ENCODE measurements around the gene KRT84.

KRT84 gene

DNA sequence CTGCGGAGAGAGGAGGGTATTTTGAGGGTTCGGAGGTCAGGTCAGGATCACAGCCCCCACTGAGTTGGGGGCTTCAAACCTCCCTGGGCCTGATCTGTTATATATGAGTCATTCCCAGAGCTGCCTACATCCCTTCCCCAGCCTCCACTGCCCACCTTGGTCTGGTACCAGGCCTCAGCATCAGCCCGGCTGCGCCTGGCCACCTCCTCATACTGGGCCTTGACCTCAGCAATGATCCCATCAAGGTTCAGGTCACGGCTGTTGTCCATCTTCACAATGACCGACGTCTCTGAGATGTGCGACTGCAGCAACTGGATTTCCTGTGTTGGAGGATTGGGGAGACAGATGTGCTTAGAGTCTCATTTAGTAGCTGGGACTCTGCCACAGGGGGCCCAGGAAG, 4.2 kb downstream of the KRT84 start:
- Histone ChIP-seq H3K4me1 (ENCODE audit: insufficient read depth, insufficient read length) (no peaks in the 10 kb centered on the region), H3K9ac (ENCODE audit: insufficient read length, low read depth) (no peak overlapping the region), H3K36me3 (ENCODE audit: insufficient read depth, insufficient read length, low read length) (no peaks in the 10 kb centered on the region), H3K9me3 (ENCODE audit: insufficient read depth, low read length) (no peaks in the 10 kb centered on the region), H3K27me3 (ENCODE audit: insufficient read depth, insufficient read length) (no peaks in the 10 kb centered on the region), H3K4me3 (ENCODE audit: insufficient read length, low read depth) (no peak overlapping the region)
- DNase-seq (ENCODE audit: low read depth, low spot score): no peak
- TF ChIP-seq SUZ12 (IDR thresholded peaks at IDR 0.05; ENCODE audit: extremely low read depth, insufficient read depth, insufficient read length) (no peak), YY1 (IDR thresholded peaks at IDR 0.05; ENCODE audit: insufficient read depth, insufficient read length) (no peak), ZNF274 (IDR thresholded peaks at IDR 0.05; ENCODE audit: low read depth, low read length) (no peak)

DNA sequence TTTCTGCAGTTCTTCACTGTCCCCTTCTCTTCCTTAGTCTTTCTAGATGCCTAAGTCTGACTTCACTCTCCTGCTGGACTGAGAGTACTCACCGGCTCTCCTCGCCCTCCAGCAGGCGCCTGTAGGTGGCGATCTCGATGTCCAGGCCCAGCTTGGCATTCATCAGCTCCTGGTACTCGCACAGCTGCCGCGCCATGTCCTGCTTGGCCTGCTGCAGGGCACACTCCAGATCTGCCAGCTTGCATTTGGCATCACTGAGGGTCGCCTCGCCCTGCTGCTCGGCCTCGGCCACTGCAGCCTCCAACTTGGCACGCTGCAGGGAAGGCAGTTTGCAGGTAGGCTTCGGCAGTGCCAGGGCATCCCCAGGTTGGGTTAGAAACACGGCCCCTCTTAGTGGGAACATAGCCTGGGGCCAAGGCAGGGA, 5.2 kb downstream of the KRT84 start:
- Histone ChIP-seq H3K9ac (ENCODE audit: insufficient read length, low read depth) (no peak overlapping the region), H3K36me3 (ENCODE audit: insufficient read depth, insufficient read length, low read length) (no peaks in the 10 kb centered on the region), H3K9me3 (ENCODE audit: insufficient read depth, low read length) (no peaks in the 10 kb centered on the region), H3K4me3 (ENCODE audit: insufficient read length, low read depth) (no peak overlapping the region), H3K4me1 (ENCODE audit: insufficient read depth, insufficient read length) (no peaks in the 10 kb centered on the region), H3K27me3 (ENCODE audit: insufficient read depth, insufficient read length) (no peaks in the 10 kb centered on the region)
- peak; percentile 8 for DNase-seq (ENCODE audit: low read depth, low spot score)
- TF ChIP-seq YY1 (IDR thresholded peaks at IDR 0.05; ENCODE audit: insufficient read depth, insufficient read length): no peak
- TF ChIP-seq ZNF274 (IDR thresholded peaks at IDR 0.05; ENCODE audit: low read depth, low read length): no peak
- TF ChIP-seq SUZ12 (IDR thresholded peaks at IDR 0.05; ENCODE audit: extremely low read depth, insufficient read depth, insufficient read length): no peak

DNA sequence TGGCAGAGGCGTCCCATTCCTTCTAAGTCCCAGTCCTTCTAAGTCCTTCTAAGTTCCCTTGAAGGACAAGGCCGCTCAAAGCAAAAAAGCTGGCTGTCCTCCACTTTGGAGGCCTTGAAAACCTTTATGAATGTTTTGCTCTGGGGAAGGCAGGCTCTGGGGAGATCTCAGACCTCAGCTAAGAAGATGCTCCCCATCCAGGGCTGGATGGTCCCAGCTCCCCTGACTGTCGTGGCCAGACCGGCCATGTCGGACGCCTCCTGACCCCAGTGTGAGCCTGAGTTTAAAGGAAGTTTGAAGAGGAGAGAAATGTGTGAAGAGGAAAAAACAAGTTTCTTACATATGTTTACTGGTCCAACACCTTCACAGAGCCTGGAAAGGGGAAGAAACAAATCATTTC, 5.9 kb downstream of the KRT84 start:
- Histone ChIP-seq H3K4me1 (ENCODE audit: insufficient read depth, insufficient read length) (no peaks in the 10 kb centered on the region), H3K9me3 (ENCODE audit: insufficient read depth, low read length) (no peaks in the 10 kb centered on the region), H3K27me3 (ENCODE audit: insufficient read depth, insufficient read length) (no peaks in the 10 kb centered on the region), H3K36me3 (ENCODE audit: insufficient read depth, insufficient read length, low read length) (no peaks in the 10 kb centered on the region), H3K4me3 (ENCODE audit: insufficient read length, low read depth) (no peak overlapping the region), H3K9ac (ENCODE audit: insufficient read length, low read depth) (no peak overlapping the region)
- DNase-seq (ENCODE audit: low read depth, low spot score): no peak
- TF ChIP-seq YY1 (IDR thresholded peaks at IDR 0.05; ENCODE audit: insufficient read depth, insufficient read length): no peak
- TF ChIP-seq SUZ12 (IDR thresholded peaks at IDR 0.05; ENCODE audit: extremely low read depth, insufficient read depth, insufficient read length): no peak
- no peak for TF ChIP-seq ZNF274 (IDR thresholded peaks at IDR 0.05; ENCODE audit: low read depth, low read length)

DNA sequence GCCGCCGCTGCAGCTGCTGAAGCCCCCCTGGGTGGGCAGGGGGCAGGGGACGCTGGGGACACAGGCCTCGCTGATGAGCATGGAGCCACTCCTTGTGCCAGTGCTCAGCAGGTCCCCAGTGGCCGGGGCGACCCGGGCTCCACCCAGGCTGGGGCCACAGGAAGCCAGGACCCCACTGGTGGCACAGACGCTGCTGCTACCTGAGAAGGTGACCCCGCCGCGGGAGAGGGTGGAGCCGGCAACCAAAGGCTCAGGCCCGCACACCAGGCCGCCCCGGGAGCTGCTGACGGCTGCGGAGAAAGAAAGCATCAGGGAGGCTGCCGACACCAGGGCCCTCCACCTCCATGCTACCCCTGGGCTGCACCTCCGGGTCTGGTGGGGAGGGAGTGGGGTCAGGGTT, 7.4 kb downstream of the KRT84 start:
- no peak for DNase-seq (ENCODE audit: low read depth, low spot score)
- Histone ChIP-seq H3K4me1 (ENCODE audit: insufficient read depth, insufficient read length) (no peaks in the 10 kb centered on the region), H3K9me3 (ENCODE audit: insufficient read depth, low read length) (peaks cover 9% of the 10 kb centered on the region; the same call in 1 of the 2 replicates)

DNA sequence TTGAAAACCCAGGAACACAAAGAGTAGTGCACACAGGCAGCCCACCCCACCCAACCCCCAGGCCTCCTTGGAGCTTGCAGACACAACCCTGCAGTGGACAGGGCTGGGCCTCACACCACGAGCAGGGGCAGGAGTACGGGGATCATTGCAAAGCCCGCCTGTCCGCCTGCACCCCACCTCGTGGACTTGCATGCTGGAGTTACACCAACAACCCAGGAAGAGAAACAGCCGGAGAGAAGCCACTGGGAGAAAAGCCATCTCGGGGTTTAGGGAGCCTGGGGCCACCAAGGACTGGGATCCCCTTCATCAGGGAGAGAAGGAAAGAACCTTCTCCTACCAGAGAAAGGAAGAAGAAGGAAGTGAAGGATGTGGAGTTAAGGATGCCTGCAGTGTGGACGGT, 8.2 kb downstream of the KRT84 start:
- H3K27me3 ChIP-seq (ENCODE audit: insufficient read depth, insufficient read length): no peaks in the 10 kb centered on the region
- TF ChIP-seq SUZ12 (IDR thresholded peaks at IDR 0.05; ENCODE audit: extremely low read depth, insufficient read depth, insufficient read length): no peak
- TF ChIP-seq YY1 (IDR thresholded peaks at IDR 0.05; ENCODE audit: insufficient read depth, insufficient read length): no peak
- no peak for TF ChIP-seq ZNF274 (IDR thresholded peaks at IDR 0.05; ENCODE audit: low read depth, low read length)
- H3K4me1 ChIP-seq (ENCODE audit: insufficient read depth, insufficient read length): no peaks in the 10 kb centered on the region
- no peak overlapping the region for H3K4me3 ChIP-seq (ENCODE audit: insufficient read length, low read depth)
- no peak overlapping the region for H3K9ac ChIP-seq (ENCODE audit: insufficient read length, low read depth)
- H3K36me3 ChIP-seq (ENCODE audit: insufficient read depth, insufficient read length, low read length): no peaks in the 10 kb centered on the region
- DNase-seq (ENCODE audit: low read depth, low spot score): no peak
- peaks cover 9% of the 10 kb centered on the region; the same call in 1 of the 2 replicates for H3K9me3 ChIP-seq (ENCODE audit: insufficient read depth, low read length)

More for the DNA sequence above, 7.4 kb downstream of the KRT84 start:
- Histone ChIP-seq H3K4me3 (ENCODE audit: insufficient read length, low read depth) (no peak overlapping the region), H3K27me3 (ENCODE audit: insufficient read depth, insufficient read length) (no peaks in the 10 kb centered on the region), H3K9ac (ENCODE audit: insufficient read length, low read depth) (no peak overlapping the region), H3K36me3 (ENCODE audit: insufficient read depth, insufficient read length, low read length) (no peaks in the 10 kb centered on the region)
- TF ChIP-seq ZNF274 (IDR thresholded peaks at IDR 0.05; ENCODE audit: low read depth, low read length): no peak

DNA sequence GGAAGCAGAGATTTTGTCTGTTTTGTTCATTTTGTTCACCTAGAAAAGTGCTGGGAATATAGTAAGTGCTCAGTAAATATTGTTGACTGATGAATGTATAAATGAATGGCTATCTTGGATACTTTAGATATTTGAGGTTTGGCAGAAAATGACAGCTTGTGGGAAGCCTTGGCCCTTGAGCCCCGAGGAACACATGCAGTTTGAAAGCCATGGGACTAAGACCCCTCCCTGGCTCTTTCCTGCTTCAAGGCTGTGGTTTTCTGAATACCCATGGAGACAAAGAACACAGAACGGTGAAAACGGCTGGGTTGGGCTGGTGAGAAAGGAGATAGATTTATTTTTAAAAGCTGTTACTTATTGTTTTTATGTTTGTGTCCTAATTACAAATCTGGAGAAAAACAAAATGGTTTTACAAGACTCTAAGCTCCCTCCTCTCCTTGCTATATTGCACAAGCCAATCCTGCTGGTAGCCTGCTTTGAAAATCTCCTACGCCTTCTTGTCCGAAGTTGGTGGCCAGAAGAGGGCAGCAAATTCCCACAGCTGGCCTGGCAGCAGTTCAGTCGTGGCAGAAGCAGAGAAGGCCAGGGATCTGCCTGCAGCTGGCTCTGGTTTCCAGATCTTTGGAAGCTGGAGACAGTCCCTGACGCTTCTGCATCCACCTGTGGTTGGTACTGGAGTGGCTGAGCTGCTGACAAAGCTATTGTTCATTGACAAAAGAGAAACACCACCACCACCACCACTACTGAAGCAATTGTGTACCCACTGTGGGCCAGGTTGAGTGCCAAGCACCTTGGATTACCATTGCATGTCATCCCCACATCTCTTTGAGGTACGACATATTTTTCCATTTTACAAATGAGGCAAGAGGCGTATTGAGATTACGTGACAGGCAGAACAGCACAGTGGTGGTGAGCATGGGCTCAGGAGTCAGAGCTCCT, 13.0 kb downstream of the KRT84 start:
- Histone ChIP-seq H3K9me3 (ENCODE audit: insufficient read depth, low read length) (peaks cover 9% of the 10 kb centered on the region; the same call in 1 of the 2 replicates), H3K27me3 (ENCODE audit: insufficient read depth, insufficient read length) (no peaks in the 10 kb centered on the region), H3K36me3 (ENCODE audit: insufficient read depth, insufficient read length, low read length) (no peaks in the 10 kb centered on the region), H3K4me3 (ENCODE audit: insufficient read length, low read depth) (no peak overlapping the region), H3K9ac (ENCODE audit: insufficient read length, low read depth) (no peak overlapping the region), H3K4me1 (ENCODE audit: insufficient read depth, insufficient read length) (peaks cover 3% of the 10 kb centered on the region)
- TF ChIP-seq ZNF274 (IDR thresholded peaks at IDR 0.05; ENCODE audit: low read depth, low read length) (no peak), YY1 (IDR thresholded peaks at IDR 0.05; ENCODE audit: insufficient read depth, insufficient read length) (no peak), SUZ12 (IDR thresholded peaks at IDR 0.05; ENCODE audit: extremely low read depth, insufficient read depth, insufficient read length) (no peak)
- peak; percentile 79 for DNase-seq (ENCODE audit: low read depth, low spot score)

DNA sequence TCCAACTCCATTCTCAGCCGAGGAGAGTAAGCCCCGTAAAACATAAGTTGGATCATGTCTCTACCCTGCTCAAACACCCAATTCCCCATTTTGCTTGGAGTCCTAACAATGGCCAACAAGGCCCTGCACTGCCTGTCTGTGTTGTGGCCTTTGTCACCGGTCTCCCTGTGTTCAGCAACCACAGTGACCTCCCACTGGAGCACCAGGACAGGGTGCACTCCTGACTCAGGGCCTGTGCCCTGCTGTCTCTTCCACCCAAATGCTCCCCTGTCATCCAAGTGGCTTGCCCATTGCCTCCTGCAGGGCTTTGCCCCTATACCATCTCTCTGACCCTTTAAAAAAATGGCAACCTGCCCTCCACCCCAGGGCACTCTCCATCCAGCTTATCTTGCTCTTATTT, 13.7 kb downstream of the KRT84 start:
- TF ChIP-seq SUZ12 (IDR thresholded peaks at IDR 0.05; ENCODE audit: extremely low read depth, insufficient read depth, insufficient read length) (no peak), ZNF274 (IDR thresholded peaks at IDR 0.05; ENCODE audit: low read depth, low read length) (no peak)
- Histone ChIP-seq H3K9ac (ENCODE audit: insufficient read length, low read depth) (no peak overlapping the region), H3K4me1 (ENCODE audit: insufficient read depth, insufficient read length) (peaks cover 3% of the 10 kb centered on the region), H3K4me3 (ENCODE audit: insufficient read length, low read depth) (no peak overlapping the region), H3K9me3 (ENCODE audit: insufficient read depth, low read length) (peaks cover 9% of the 10 kb centered on the region; the same call in 1 of the 2 replicates), H3K27me3 (ENCODE audit: insufficient read depth, insufficient read length) (no peaks in the 10 kb centered on the region), H3K36me3 (ENCODE audit: insufficient read depth, insufficient read length, low read length) (no peaks in the 10 kb centered on the region)
- DNase-seq (ENCODE audit: low read depth, low spot score): no peak
